T-helper 2 cell treated with Interferon-gamma antibody and Interleukin-4, amounts not matched to agents 5 μg/mL and 100 μg/mL, for 36 hours (primary cell): Measurements from ENCODE around the gene KCNIP1.

ENCODE experiments used
- DNase-seq: peaks from one replicate; pipeline ENCODE4 v3.0.0; 2021; ENCODE audit warnings: low spot score
- H3K27ac Mint-ChIP-seq: one replicate; pipeline ENCODE4 v1.8.0; 2021; ENCODE audit warnings: mild to moderate bottlenecking, mixed read lengths
- H3K27me3 Mint-ChIP-seq: one replicate; pipeline ENCODE4 v1.8.0; 2021; ENCODE audit warnings: low read depth, mixed read lengths
- H3K36me3 Mint-ChIP-seq: one replicate; pipeline ENCODE4 v1.8.0; 2021; ENCODE audit warnings: low read depth, mixed read lengths
- H3K4me1 Mint-ChIP-seq: one replicate; pipeline ENCODE4 v1.8.0; 2021; ENCODE audit warnings: low read depth, mixed read lengths
- H3K4me3 Mint-ChIP-seq: one replicate; pipeline ENCODE4 v1.8.0; 2022; ENCODE audit warnings: mild to moderate bottlenecking, moderate library complexity, mixed read lengths
- H3K9me3 Mint-ChIP-seq: one replicate; pipeline ENCODE4 v1.8.0; 2021; ENCODE audit warnings: mixed read lengths

KCNIP1 gene

GRCh38 chr5:170603578-170604565, 100.1 kb downstream of the KCNIP1 start:
- peak; percentile 13 for DNase-seq

GRCh38 chr5:170606941-170607340, 103.1 kb downstream of the KCNIP1 start:
- Mint-ChIP-seq H3K4me1 (no peaks in the 10 kb centered on the region), H3K36me3 (no peaks in the 10 kb centered on the region), H3K4me3 (no peak overlapping the region), H3K9me3 (no peaks in the 10 kb centered on the region), H3K27ac (no peak overlapping the region), H3K27me3 (peaks cover 3% of the 10 kb centered on the region)
- DNase-seq: no peak

More at GRCh38 chr5:170603578-170604565, 100.1 kb downstream of the KCNIP1 start:
- no peak overlapping the region for H3K4me3 Mint-ChIP-seq
- H3K9me3 Mint-ChIP-seq: no peaks in the 10 kb centered on the region
- H3K27ac Mint-ChIP-seq: no peak overlapping the region
- H3K27me3 Mint-ChIP-seq: peaks cover 7% of the 10 kb centered on the region
- no peaks in the 10 kb centered on the region for H3K4me1 Mint-ChIP-seq
- H3K36me3 Mint-ChIP-seq: no peaks in the 10 kb centered on the region

GRCh38 chr5:170611449-170612090, 107.8 kb downstream of the KCNIP1 start:
- Mint-ChIP-seq H3K4me1 (no peaks in the 10 kb centered on the region), H3K27ac (no peak overlapping the region), H3K36me3 (no peaks in the 10 kb centered on the region), H3K4me3 (no peak overlapping the region), H3K9me3 (no peaks in the 10 kb centered on the region), H3K27me3 (no peaks in the 10 kb centered on the region)
- no peak for DNase-seq

GRCh38 chr5:170612256-170612678, 108.4 kb downstream of the KCNIP1 start:
- H3K36me3 Mint-ChIP-seq: no peaks in the 10 kb centered on the region
- H3K4me3 Mint-ChIP-seq: no peak overlapping the region
- H3K27me3 Mint-ChIP-seq: no peaks in the 10 kb centered on the region
- H3K4me1 Mint-ChIP-seq: no peaks in the 10 kb centered on the region
- H3K9me3 Mint-ChIP-seq: no peaks in the 10 kb centered on the region
- H3K27ac Mint-ChIP-seq: no peak overlapping the region
- no peak for DNase-seq

GRCh38 chr5:170614065-170614490, 110.3 kb downstream of the KCNIP1 start:
- Mint-ChIP-seq H3K9me3 (no peaks in the 10 kb centered on the region), H3K4me3 (no peak overlapping the region), H3K27me3 (peaks cover 6% of the 10 kb centered on the region), H3K4me1 (peaks cover 4% of the 10 kb centered on the region), H3K36me3 (no peaks in the 10 kb centered on the region), H3K27ac (no peak overlapping the region)
- no peak for DNase-seq

GRCh38 chr5:170614720-170615119, 110.9 kb downstream of the KCNIP1 start:
- DNase-seq: no peak
- Mint-ChIP-seq H3K4me1 (peaks cover 4% of the 10 kb centered on the region), H3K27ac (no peak overlapping the region), H3K4me3 (no peak overlapping the region), H3K36me3 (no peaks in the 10 kb centered on the region), H3K9me3 (no peaks in the 10 kb centered on the region), H3K27me3 (peaks cover 6% of the 10 kb centered on the region)

GRCh38 chr5:170617533-170618490, 114.0 kb downstream of the KCNIP1 start:
- Mint-ChIP-seq H3K27ac (no peak overlapping the region), H3K4me3 (no peak overlapping the region), H3K27me3 (peaks cover 6% of the 10 kb centered on the region), H3K36me3 (no peaks in the 10 kb centered on the region), H3K4me1 (peaks cover 4% of the 10 kb centered on the region), H3K9me3 (no peaks in the 10 kb centered on the region)
- no peak for DNase-seq

- H3K27ac Mint-ChIP-seq: no peak overlapping the region
- peaks cover 9% of the 10 kb centered on the region for H3K27me3 Mint-ChIP-seq
- H3K4me3 Mint-ChIP-seq: no peak overlapping the region
- H3K9me3 Mint-ChIP-seq: no peaks in the 10 kb centered on the region
- DNase-seq: no peak
- no peaks in the 10 kb centered on the region for H3K36me3 Mint-ChIP-seq
- H3K4me1 Mint-ChIP-seq: peaks cover 4% of the 10 kb centered on the region
These were observed 116.0 kb downstream of the KCNIP1 start for GRCh38 chr5:170619869-170620268.

- no peaks in the 10 kb centered on the region for H3K9me3 Mint-ChIP-seq
- no peak for DNase-seq
- H3K4me1 Mint-ChIP-seq: peaks cover 2% of the 10 kb centered on the region
- H3K27ac Mint-ChIP-seq: no peak overlapping the region
- no peak overlapping the region for H3K4me3 Mint-ChIP-seq
- H3K27me3 Mint-ChIP-seq: peaks cover 5% of the 10 kb centered on the region
- no peaks in the 10 kb centered on the region for H3K36me3 Mint-ChIP-seq
These were observed 119.1 kb downstream of the KCNIP1 start for GRCh38 chr5:170622933-170623332.

GRCh38 chr5:170623576-170624181, 119.9 kb downstream of the KCNIP1 start:
- Mint-ChIP-seq H3K27me3 (peaks cover 3% of the 10 kb centered on the region), H3K36me3 (no peaks in the 10 kb centered on the region), H3K27ac (no peak overlapping the region), H3K9me3 (no peaks in the 10 kb centered on the region), H3K4me3 (no peak overlapping the region), H3K4me1 (no peaks in the 10 kb centered on the region)
- DNase-seq: peak; percentile 8

- Mint-ChIP-seq H3K4me1 (no peaks in the 10 kb centered on the region), H3K27me3 (peaks cover 3% of the 10 kb centered on the region), H3K27ac (no peak overlapping the region), H3K4me3 (no peak overlapping the region), H3K9me3 (no peaks in the 10 kb centered on the region), H3K36me3 (no peaks in the 10 kb centered on the region)
- no peak for DNase-seq
These were observed 121.7 kb downstream of the KCNIP1 start for GRCh38 chr5:170625221-170626165.

- no peaks in the 10 kb centered on the region for H3K4me1 Mint-ChIP-seq
- H3K27ac Mint-ChIP-seq: no peak overlapping the region
- H3K27me3 Mint-ChIP-seq: peaks cover 3% of the 10 kb centered on the region
- no peaks in the 10 kb centered on the region for H3K36me3 Mint-ChIP-seq
- H3K4me3 Mint-ChIP-seq: no peak overlapping the region
- DNase-seq: no peak
- no peaks in the 10 kb centered on the region for H3K9me3 Mint-ChIP-seq
These were observed 122.8 kb downstream of the KCNIP1 start for GRCh38 chr5:170626507-170627150.
